OCI-LY1 (cell line): ENCODE results near the gene STK11.
"Not testable (repeated sequence)": the region's sequence is repeated elsewhere in the genome, so short reads cannot be mapped to it uniquely, and the experiment has no call there.

Experiments
- H2AFZ ChIP-seq: fragments of 200-600 bp; sonication (generic), shearing (Covaris generic); 2 replicates; pipeline ENCODE4 v1.6.0; 2014; ENCODE audit warnings: antibody characterized with exemption, mild to moderate bottlenecking, low read length
- H3F3A ChIP-seq: fragments of 200-600 bp; sonication (generic), shearing (Covaris generic); 2 replicates; pipeline ENCODE4 v1.6.0; 2014; ENCODE audit warnings: mild to moderate bottlenecking, antibody characterized with exemption, low read length, moderate library complexity; ENCODE audit not compliant: insufficient read depth
- H3K27ac ChIP-seq: fragments of 200-600 bp; sonication (generic); 2 replicates; pipeline ENCODE4 v1.5.1; 2014; ENCODE audit warnings: low read length, mixed run types, mild to moderate bottlenecking, low read depth; ENCODE audit not compliant: poor library complexity, severe bottlenecking
- H3K27me3 ChIP-seq: fragments of 200-600 bp; sonication (generic); 2 replicates; pipeline ENCODE4 v1.6.0; 2014; ENCODE audit warnings: antibody characterized with exemption, mild to moderate bottlenecking, low read length, moderate library complexity; ENCODE audit not compliant: insufficient read depth
- H3K36me3 ChIP-seq: fragments of 200-600 bp; sonication (generic); 2 replicates; pipeline ENCODE4 v1.6.1; 2014; ENCODE audit warnings: mild to moderate bottlenecking, antibody characterized with exemption, low read length, moderate library complexity, mixed read lengths; ENCODE audit not compliant: insufficient read depth
- H3K4me1 ChIP-seq: fragments of 200-600 bp; sonication (generic); 2 replicates; pipeline ENCODE4 v1.5.1; 2014; ENCODE audit warnings: mild to moderate bottlenecking, low read length, moderate library complexity; ENCODE audit not compliant: insufficient read depth, severe bottlenecking
- H3K4me2 ChIP-seq: fragments of 200-600 bp; sonication (generic), shearing (Covaris generic); 2 replicates; pipeline ENCODE4 v1.6.1; 2014; ENCODE audit warnings: low read length
- H3K4me3 ChIP-seq: fragments of 200-600 bp; sonication (generic); 2 replicates; pipeline ENCODE4 v1.5.1; 2014; ENCODE audit warnings: low read length, low read depth, mild to moderate bottlenecking, mixed read lengths; ENCODE audit not compliant: poor library complexity, severe bottlenecking
- H3K79me2 ChIP-seq: fragments of 200-600 bp; shearing (Covaris generic); 2 replicates; pipeline ENCODE4 v1.6.1; 2016; ENCODE audit warnings: mixed run types, low read length, mixed read lengths; ENCODE audit not compliant: insufficient read depth
- H3K9ac ChIP-seq: fragments of 200-600 bp; sonication (generic), shearing (Covaris generic); 2 replicates; pipeline ENCODE4 v1.6.1; 2014; ENCODE audit warnings: mild to moderate bottlenecking, low read length, mixed read lengths
- H3K9me2 ChIP-seq: fragments of 200-600 bp; sonication (generic), shearing (Covaris generic); 2 replicates; pipeline ENCODE4 v1.6.1; 2014; ENCODE audit warnings: low read depth, mild to moderate bottlenecking, low read length, mixed read lengths
- H3K9me3 ChIP-seq: fragments of 200-600 bp; shearing (Covaris generic); 2 replicates; pipeline ENCODE4 v1.6.1; 2014; ENCODE audit warnings: low read length, mixed read lengths
- H4K20me1 ChIP-seq: fragments of 200-600 bp; sonication (generic), shearing (Covaris generic); 2 replicates; pipeline ENCODE4 v1.6.0; 2016; ENCODE audit warnings: mild to moderate bottlenecking, low read length; ENCODE audit not compliant: insufficient read depth
- EZH2 ChIP-seq: fragments of 200-600 bp; sonication (generic), shearing (Covaris generic); IDR thresholded peaks from 2 replicates; pipeline ENCODE4 v1.8.0; 2017; ENCODE audit warnings: borderline replicate concordance, mixed run types, mild to moderate bottlenecking, antibody characterized with exemption, low read length, moderate library complexity, mixed read lengths
- TF ChIP-seq, protein P1 (sequence below): fragments of 200-600 bp; sonication (generic), shearing (Covaris generic); IDR thresholded peaks from 2 replicates; pipeline ENCODE4 v1.5.1; 2017; ENCODE audit warnings: mild to moderate bottlenecking, antibody characterized with exemption, low read length, moderate library complexity, mixed read lengths

STK11 gene

DNA sequence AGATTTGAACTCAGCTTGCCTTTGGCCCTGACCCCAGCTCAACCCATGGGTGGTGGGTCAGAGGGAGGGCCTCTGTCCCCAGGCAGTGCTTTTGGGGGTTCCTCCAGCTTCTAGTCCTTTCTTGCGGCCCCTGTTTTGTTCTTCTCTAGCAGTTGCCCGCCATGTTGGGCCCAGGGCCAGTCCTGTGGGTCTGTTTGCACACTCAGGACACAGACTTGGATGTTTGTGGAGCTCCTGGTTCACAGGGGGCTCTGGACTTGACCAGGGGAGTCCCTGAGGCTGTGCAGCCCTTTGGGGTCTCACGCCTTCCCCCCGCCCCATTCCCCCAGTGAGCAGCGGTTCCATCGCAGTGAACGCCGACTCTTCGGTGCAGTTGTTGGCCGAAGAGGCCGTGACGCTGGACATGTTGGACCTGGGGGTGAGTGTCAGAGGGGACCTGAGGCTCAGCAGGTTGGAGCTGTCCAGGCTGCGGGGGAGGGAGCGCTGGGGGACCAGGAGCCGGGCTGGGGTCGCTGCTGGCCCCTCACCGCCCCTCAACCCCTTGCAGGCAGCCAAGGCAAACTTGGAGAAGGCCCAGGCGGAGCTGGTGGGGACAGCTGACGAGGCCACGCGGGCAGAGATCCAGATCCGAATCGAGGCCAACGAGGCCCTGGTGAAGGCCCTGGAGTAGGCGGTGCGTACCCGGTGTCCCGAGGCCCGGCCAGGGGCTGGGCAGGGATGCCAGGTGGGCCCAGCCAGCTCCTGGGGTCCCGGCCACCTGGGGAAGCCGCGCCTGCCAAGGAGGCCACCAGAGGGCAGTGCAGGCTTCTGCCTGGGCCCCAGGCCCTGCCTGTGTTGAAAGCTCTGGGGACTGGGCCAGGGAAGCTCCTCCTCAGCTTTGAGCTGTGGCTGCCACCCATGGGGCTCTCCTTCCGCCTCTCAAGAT, 38.5 kb downstream of the STK11 start:
- Histone ChIP-seq H3K27ac (peak overlapping the region; percentile 71), H3K4me2 (peak overlapping the region; percentile 92), H3K9me3 (no peaks in the 10 kb centered on the region), H3K9me2 (no peaks in the 10 kb centered on the region), H3K9ac (peak overlapping the region; percentile 60), H3K4me3 (peak overlapping the region; percentile 50), H4K20me1 (no peaks in the 10 kb centered on the region), H3K4me1 (peaks cover 47% of the 10 kb centered on the region), H2AFZ (no peak overlapping the region), H3K36me3 (peaks cover 5% of the 10 kb centered on the region; the same call in 1 of the 2 replicates), H3K27me3 (no peaks in the 10 kb centered on the region), H3F3A (peaks cover 5% of the 10 kb centered on the region; the same call in 1 of the 2 replicates), H3K79me2 (no peaks in the 10 kb centered on the region)
- TF ChIP-seq EZH2 = no peak
- TF ChIP-seq, protein P1, sequence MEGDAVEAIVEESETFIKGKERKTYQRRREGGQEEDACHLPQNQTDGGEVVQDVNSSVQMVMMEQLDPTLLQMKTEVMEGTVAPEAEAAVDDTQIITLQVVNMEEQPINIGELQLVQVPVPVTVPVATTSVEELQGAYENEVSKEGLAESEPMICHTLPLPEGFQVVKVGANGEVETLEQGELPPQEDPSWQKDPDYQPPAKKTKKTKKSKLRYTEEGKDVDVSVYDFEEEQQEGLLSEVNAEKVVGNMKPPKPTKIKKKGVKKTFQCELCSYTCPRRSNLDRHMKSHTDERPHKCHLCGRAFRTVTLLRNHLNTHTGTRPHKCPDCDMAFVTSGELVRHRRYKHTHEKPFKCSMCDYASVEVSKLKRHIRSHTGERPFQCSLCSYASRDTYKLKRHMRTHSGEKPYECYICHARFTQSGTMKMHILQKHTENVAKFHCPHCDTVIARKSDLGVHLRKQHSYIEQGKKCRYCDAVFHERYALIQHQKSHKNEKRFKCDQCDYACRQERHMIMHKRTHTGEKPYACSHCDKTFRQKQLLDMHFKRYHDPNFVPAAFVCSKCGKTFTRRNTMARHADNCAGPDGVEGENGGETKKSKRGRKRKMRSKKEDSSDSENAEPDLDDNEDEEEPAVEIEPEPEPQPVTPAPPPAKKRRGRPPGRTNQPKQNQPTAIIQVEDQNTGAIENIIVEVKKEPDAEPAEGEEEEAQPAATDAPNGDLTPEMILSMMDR = peak; percentile 82

DNA sequence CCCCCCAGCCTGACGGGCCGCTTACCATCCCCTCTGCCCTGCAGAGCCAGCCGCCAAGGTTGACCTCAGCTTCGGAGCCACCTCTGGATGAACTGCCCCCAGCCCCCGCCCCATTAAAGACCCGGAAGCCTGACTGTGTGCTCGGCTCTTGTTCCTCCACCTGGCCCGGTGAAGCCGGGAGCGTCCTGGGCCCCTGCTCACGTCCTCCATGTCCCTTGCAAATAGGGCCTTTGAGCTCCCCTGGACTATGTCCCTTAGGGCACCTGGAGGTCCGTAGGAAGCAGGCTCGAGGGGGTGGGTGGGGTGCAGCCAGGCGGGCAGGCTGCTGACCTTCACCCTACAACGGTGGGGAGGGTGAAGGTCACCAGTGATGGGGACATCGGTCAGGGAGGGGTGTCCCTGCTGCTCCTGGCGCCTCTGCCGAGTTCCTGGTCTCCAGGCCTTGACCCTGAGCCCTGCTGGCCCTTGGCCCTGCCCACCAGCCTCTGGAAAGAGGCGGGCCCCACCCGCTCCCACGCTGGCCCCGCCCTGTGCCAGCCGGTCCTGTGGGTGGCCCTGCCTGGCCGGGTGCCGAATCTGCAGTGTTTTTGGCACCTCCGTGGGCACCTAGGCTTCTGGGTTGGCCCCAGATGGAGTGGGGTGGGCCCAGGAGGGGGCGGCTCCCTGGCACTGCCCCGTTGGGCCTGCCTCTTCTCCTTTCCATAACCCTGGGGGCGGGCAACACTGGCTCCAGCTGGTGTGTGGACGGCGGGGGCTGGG, 39.3 kb downstream of the STK11 start:
- Histone ChIP-seq H3K4me1 (peaks cover 46% of the 10 kb centered on the region), H3K4me2 (peak overlapping the region; percentile 92), H3K36me3 (peaks cover 5% of the 10 kb centered on the region; the same call in 1 of the 2 replicates), H2AFZ (no peak overlapping the region), H3F3A (no peaks in the 10 kb centered on the region), H3K9ac (peak overlapping the region; percentile 60), H3K27ac (peak overlapping the region; percentile 71), H3K9me2 (no peaks in the 10 kb centered on the region), H3K79me2 (no peaks in the 10 kb centered on the region), H4K20me1 (no peaks in the 10 kb centered on the region), H3K4me3 (peak overlapping the region; percentile 50), H3K27me3 (no peaks in the 10 kb centered on the region), H3K9me3 (no peaks in the 10 kb centered on the region)
- TF ChIP-seq, protein P1 = no peak
- no peak for TF ChIP-seq EZH2

DNA sequence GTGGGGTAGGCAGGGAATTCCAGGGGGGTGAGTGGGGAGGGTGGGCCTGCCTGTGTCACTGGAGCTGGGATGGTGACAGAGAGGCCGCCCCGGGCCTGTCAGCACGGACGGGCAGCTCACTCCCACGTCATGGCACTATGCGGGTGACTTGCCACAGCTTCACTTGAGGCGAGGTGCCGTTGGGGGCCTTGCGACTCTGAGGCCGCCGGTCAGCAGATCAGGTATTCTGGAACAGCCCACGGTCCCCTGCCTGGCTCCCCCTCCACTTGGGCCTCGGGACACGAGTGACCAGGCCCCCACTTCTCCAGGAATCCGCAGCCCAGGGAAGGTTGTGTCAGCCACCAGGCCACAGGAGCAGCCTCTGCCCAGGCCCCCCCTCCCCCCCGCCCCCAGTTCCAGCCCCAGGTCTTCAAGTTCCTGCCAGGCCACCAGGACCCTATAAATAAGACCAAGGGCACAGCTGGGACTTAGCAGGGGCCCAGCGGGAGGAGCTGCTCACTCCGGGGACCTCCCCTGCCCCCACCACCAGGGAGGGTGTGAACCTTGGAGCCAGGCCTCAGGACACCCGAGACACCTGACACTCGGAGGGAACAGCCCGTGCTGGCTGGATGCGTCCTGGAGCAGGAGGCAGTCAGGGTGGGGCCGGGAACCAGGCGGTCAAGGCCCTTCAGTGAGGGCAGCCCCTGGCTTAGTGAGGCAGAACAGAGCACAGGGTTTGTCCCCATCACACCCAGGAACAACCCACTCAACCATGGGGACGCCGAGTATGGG, 40.1 kb downstream of the STK11 start:
- no peak overlapping the region for H2AFZ ChIP-seq
- H3K27ac ChIP-seq = peak overlapping the region; percentile 20
- no peaks in the 10 kb centered on the region for H3K27me3 ChIP-seq
- TF ChIP-seq, protein P1 = no peak
- no peak for TF ChIP-seq EZH2
- H3K79me2 ChIP-seq = no peaks in the 10 kb centered on the region
- no peak overlapping the region; the same call in 1 of the 2 replicates for H3K9ac ChIP-seq
- peaks cover 5% of the 10 kb centered on the region; the same call in 1 of the 2 replicates for H3K36me3 ChIP-seq
- no peaks in the 10 kb centered on the region for H4K20me1 ChIP-seq
- H3K9me3 ChIP-seq = no peaks in the 10 kb centered on the region
- no peaks in the 10 kb centered on the region for H3F3A ChIP-seq
- no peaks in the 10 kb centered on the region for H3K9me2 ChIP-seq
- H3K4me2 ChIP-seq = peak overlapping the region; percentile 92; the same call in 1 of the 2 replicates
- H3K4me1 ChIP-seq = peaks cover 42% of the 10 kb centered on the region
- peak overlapping the region; percentile 50 for H3K4me3 ChIP-seq

GRCh38 chr19:1246265-1247087, 40.9 kb downstream of the STK11 start:
- H3K9ac ChIP-seq, H3K36me3 ChIP-seq, H3K79me2 ChIP-seq, H3K4me2 ChIP-seq, H3K9me3 ChIP-seq, H3K4me3 ChIP-seq, H3K9me2 ChIP-seq, H3K27me3 ChIP-seq, H3F3A ChIP-seq, H4K20me1 ChIP-seq, H2AFZ ChIP-seq: not testable (repeated sequence)
- Histone ChIP-seq H3K4me1 (peaks cover 37% of the 10 kb centered on the region), H3K27ac (peak overlapping the region; percentile 20)
